ENCODE results near the gene PGK1.

DNA sequence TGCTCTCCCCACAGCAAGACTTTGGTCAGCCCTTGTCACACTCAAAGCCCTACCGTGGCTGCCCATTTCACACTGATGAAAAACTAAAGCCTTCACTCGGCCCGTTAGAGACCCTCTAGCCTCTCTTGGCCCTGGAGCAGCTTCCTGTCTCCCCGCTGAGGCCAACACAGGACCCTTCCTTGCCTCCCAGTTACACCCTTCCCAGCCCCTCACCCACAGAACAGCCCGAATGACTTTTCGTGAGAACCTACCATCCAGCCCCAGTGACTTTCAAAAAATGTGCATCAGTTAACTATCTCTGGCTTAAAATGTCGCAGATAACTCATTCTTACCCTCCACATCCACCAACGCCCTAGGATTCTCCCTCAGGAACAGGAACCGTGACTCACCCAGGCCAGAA lies 36.2 kb downstream of the PGK1 start:
- TF ChIP-seq CEBPB (IDR thresholded peaks at IDR 0.05; ENCODE audit: low read depth) (no peak), POLR2AphosphoS5 (IDR thresholded peaks at IDR 0.05; ENCODE audit: low read depth, low read length) (no peak), POLR2A (IDR thresholded peaks at IDR 0.05; ENCODE audit: borderline replicate concordance, extremely low read depth, insufficient read depth, insufficient read length) (no peak), EZH2 (IDR thresholded peaks at IDR 0.05) (no peak), SIN3A (IDR thresholded peaks at IDR 0.05; ENCODE audit: low read depth) (no peak)
- TF ChIP-seq, protein P1, sequence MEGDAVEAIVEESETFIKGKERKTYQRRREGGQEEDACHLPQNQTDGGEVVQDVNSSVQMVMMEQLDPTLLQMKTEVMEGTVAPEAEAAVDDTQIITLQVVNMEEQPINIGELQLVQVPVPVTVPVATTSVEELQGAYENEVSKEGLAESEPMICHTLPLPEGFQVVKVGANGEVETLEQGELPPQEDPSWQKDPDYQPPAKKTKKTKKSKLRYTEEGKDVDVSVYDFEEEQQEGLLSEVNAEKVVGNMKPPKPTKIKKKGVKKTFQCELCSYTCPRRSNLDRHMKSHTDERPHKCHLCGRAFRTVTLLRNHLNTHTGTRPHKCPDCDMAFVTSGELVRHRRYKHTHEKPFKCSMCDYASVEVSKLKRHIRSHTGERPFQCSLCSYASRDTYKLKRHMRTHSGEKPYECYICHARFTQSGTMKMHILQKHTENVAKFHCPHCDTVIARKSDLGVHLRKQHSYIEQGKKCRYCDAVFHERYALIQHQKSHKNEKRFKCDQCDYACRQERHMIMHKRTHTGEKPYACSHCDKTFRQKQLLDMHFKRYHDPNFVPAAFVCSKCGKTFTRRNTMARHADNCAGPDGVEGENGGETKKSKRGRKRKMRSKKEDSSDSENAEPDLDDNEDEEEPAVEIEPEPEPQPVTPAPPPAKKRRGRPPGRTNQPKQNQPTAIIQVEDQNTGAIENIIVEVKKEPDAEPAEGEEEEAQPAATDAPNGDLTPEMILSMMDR (IDR thresholded peaks at IDR 0.05 in 2 of 3, conservative IDR thresholded peaks at IDR 0.05 in 1 of 3; ENCODE audit: borderline replicate concordance in 1 of 3, insufficient read depth in 1 of 3, low read depth in 2 of 3, low read length in 2 of 3) = no peak
